Endometrium (tissue), 2 donors: ENCODE data around the gene MCF2L.
"Not testable (repeated sequence)": the region's sequence is repeated elsewhere in the genome, so short reads cannot be mapped to it uniquely, and the experiment has no call there.

Source experiments
- FAIRE-seq: peaks from 2 replicates; lab custom pipeline; 2012; peaks lifted over from hg19 to GRCh38; lab: Jason Lieb, UNC
- donor health status: control.
- donor health status: control.

Gene MCF2L, protein sequence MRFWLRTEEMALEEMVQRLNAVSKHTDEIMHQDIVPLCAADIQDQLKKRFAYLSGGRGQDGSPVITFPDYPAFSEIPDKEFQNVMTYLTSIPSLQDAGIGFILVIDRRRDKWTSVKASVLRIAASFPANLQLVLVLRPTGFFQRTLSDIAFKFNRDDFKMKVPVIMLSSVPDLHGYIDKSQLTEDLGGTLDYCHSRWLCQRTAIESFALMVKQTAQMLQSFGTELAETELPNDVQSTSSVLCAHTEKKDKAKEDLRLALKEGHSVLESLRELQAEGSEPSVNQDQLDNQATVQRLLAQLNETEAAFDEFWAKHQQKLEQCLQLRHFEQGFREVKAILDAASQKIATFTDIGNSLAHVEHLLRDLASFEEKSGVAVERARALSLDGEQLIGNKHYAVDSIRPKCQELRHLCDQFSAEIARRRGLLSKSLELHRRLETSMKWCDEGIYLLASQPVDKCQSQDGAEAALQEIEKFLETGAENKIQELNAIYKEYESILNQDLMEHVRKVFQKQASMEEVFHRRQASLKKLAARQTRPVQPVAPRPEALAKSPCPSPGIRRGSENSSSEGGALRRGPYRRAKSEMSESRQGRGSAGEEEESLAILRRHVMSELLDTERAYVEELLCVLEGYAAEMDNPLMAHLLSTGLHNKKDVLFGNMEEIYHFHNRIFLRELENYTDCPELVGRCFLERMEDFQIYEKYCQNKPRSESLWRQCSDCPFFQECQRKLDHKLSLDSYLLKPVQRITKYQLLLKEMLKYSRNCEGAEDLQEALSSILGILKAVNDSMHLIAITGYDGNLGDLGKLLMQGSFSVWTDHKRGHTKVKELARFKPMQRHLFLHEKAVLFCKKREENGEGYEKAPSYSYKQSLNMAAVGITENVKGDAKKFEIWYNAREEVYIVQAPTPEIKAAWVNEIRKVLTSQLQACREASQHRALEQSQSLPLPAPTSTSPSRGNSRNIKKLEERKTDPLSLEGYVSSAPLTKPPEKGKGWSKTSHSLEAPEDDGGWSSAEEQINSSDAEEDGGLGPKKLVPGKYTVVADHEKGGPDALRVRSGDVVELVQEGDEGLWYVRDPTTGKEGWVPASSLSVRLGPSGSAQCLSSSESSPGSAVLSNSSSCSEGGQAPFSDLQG

DNA sequence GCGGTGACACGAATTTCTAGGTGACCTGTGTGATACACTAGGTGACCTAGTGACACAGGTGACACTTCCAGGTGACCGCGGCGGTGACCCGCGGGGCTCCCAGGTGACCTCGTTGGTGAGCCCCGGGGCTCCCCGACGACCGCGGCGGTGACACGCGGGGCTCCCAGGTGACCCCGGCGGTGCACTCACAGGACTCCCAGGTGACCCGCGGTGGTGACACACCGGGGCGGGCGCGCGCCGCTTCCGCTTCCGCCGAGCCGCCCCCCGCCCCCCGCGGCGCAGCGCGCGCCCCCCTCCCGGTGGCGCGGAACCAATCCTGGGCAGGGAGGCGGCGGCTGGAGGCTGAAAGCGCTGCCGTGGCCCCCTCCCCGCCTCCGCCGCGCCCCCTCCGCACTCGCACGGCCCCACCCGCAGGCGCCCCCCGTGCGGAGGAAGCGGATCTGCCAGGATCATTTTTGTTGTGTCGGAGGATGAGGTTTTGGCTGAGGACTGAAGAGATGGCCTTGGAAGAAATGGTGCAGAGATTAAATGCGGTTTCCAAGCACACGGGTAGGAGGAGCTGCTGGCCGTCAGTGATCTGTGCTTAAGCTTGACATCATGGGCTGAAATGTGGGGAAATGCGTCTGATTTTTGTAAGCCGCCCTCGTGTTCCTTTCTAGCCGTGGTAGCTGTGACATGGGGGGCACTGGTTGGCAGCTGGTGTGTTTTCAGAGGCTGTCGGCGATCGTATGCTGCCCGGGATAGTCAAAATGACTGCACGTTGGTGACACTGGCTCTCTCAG is at the start of gene MCF2L:
MCF2L (plus strand) TSS at position 305 of the 782 bp plus-strand sequence; CDS start at position 471, 166 bp downstream.
- no peak for FAIRE-seq

DNA sequence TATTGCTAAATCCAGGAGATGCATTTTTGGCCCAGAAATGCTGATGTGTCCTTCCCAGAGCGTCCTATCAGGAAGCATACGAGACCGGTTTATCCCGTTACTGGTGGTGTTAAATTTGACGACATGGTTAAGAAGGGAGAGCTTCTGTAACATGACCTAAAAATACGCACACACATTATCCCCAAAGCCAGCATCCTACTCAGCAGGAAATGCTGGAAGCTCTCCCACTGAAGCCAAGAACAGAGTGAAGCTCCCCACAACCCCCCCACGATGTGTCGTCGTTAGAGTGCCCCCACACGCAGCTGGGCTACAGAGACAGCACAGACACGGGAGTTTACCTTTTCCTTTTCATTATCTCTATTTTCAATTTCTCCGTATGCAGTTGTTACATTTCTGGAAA is 45.1 kb upstream of the MCF2L start:
- FAIRE-seq, result no peak

DNA sequence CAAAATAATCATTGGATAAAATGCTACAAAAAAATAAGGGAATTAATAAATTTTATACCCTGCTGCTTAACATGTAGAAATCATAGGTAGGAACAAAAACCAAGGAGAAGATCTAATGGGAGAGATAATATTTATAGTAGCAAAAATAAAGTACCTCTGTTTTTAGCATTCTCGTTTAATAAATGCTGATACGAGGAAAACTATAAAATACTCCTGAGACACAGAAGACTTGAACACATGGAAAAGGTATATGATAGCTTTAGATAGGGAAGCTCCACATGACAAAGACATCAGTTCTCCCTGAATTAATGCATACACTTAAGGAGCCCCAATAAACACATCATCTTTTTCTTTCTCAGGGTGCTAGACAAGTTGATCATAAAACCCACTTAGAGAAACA is 44.6 kb upstream of the MCF2L start:
- no peak for FAIRE-seq

DNA sequence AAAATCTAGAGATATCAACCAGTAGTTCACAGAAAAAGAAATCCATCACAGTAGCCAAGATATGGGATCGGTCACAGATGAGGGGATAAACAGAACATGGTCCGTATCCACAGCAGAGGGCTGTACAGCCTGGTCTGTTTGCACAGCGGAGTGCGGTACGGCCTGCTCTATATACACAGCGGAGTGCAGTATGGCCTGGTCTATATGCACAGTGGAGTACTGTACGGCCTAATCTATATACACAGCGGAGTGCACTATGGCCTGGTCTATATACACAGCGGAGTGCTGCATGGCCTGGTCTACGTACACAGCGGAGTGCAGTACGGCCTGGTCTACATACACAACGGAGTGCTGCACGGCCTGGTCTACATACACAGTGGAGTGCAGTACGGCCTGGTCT is 43.0 kb upstream of the MCF2L start:
- FAIRE-seq, result no peak

DNA sequence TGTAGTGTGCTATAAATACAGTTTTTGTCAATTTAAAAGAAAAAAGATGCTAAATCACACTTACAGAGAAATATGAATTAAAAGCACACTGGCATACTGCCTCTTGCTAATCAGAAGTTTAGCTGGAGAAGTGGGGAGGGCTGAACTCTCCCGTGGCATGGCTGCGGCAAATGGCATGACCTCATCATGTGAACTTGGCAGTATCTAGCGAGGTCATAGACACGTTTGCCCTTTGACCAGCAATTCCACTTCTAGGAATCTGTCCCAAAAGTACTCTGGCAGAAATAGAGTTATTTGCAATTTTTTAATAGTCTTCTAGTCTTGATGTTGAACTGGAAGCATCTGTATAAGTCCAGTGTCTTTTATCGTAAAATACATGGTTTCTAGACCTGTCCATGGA is 42.0 kb upstream of the MCF2L start:
- no peak for FAIRE-seq

DNA sequence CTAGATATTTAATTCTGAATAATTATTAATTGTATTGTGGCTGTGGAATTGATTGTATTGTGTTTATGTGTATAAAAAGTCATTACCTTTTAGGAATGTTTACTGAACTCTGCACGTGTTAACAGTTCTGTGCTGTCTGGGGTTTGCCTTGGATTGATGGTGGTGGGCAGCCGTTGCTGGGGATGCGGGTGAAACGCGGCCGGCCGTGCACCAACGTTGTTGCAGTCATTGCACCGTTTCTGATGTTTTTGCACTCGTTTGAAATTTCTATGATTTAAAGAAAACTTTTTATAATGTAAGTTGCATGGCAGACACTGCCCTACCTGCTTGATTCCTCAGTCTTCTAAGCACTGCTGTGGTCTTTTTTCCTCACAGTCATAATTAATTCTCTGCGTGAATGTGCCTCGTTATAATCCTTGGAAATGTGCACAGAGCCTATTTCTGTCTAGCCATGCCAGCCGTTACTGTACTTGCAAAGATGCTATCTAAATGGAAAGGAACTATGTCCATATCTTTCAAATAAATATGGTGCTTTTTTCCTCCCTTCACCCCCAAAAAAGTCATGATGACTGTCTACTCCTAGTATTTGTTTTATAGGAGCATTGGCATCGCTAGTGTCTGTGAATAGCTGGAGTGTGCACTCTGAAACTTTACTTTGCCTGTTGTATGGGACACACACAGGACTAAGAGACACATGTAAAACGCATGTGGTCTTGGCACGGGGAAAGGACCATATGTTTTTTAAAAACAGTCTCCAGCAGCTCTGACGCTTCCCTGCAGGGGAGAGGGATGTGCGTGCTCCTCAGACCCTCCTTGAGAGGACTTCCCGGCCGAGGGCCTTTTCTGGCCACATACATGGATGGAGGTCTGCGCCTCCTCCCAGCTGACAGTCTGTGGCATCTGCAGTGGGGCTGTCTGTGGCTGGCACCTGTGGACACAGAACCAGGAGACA is 40.7 kb upstream of the MCF2L start:
- FAIRE-seq, result no peak

DNA sequence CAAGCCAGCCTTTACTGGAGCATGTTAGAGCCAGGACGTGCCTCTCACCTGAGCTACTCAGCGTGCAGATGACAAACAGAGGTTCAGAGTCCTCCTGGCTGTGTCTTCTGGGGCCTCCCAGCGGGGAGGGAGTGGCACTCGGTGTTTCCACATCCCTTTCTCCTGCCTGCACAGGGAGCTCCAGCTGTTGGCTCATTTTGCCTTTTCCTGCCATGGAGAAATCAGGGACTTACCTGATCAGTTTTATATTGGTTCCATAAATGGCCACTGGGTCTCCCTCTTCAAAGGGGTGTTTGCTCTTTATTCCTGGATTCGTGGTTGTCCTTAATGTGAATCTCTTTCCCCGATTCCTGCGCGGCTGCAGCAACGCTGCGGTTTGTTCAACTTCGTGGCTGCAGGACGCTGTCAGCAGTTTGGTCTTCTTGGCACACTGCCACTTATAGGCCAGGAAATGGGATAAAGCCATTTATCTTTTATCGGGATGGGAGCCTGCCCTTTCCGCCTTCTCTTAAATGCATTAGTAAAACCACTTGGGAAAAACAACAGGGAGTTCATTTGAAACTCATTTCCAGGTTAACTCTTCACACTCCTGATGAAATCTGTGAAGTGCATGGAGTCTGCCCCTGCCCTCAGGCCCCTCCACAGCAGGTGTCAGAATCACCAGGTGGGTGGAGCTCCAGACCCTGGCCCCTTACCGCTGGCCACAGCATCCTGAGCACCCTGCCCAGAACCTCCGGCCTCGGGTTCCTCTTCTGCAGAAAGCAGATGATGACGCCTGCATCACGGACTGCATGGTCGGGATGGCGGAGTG is 39.8 kb upstream of the MCF2L start:
- no peak for FAIRE-seq

DNA sequence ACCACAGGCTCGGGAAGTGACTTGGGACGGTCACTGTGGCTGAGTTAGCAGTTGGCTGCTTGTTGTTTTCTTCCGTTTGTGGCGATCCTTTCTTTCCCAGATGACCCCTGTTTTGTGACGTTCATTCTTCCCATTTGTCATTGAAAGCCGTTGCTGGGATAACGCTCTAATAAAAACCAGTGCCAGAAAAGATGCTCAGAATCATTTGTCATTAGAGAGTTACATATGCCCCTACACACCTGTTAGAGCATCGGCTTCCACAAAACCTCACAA is 39.3 kb upstream of the MCF2L start:
- FAIRE-seq, result no peak

DNA sequence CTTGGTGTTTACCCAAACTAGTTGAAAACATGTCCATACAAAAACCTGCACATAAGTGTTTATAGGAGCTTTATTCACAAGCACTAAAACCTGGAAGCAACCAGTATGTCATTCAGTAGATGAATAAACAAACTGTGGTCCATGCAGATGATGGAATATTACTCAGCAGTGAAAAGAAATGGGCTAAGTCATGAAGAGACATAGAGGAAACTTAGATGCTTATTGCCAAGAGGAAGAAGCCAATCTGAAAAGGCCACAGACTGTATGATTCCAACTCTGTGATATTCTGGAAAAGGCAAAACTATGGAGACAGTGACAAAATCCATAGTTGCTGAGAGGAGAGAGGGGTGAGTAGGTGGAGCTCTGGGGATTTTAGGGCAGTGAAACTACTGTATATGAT is 38.8 kb upstream of the MCF2L start:
- no peak for FAIRE-seq

DNA sequence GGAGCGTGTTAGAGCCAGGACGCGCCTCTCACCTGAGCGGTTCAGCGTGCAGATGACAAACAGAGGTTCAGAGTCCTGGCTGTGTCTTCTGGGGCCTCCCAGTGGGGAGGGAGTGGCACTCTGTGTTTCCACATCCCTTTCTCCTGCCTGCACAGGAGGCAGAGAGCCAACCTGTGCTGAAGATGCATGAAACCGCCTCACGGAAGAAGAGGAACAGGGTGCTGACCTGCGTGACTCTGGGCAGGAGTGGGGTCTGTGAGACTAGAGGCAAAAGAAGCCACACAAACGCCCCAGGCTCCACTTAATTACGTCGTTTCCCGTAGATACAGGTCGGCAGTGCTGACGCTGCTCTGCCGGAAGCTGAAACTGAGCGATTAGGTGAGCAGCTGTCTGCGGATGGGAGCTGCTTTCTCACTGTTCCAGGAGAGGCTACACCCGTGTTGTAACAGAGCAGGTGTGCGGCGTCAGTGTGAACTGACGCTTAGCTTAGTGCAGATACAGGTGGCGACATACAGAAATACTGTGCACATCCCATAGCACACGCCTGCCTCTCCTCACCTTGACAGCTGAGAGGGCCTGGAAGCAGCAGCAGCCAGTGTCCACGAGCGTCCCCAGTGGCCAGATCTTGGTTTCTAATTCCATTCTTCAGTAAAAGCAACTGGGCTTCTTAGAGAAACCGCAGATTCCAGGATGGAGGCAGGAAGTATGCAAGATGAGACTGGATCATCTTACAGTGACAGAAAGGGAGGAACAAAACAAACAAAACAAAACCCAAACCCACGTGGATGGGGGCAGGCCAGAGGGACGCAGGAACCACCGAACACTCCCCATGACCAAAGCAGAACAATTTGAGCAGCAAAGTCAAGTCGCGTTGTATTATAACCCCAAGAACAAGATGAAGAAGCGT is 37.7 kb upstream of the MCF2L start:
- FAIRE-seq, result no peak

DNA sequence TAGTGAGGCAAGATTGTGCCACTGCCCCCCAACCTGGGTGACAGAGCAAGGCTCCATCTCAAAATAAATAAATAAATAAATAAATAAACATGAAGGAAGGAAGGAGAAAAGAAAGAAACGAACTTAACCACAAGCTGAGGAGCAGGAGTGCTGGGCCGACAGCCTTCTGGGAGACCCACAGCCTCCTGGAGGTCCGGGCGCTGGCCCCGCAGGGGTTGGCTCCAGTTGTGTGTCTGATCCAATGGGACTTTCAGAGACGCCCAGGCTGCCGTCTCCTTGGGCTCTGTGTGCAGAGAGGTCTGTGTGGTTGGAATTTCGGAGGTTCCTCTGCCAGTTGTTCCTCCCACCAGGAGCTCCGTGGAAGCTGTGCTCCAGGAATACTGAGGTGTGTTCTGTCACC is 36.0 kb upstream of the MCF2L start:
- FAIRE-seq, result no peak

DNA sequence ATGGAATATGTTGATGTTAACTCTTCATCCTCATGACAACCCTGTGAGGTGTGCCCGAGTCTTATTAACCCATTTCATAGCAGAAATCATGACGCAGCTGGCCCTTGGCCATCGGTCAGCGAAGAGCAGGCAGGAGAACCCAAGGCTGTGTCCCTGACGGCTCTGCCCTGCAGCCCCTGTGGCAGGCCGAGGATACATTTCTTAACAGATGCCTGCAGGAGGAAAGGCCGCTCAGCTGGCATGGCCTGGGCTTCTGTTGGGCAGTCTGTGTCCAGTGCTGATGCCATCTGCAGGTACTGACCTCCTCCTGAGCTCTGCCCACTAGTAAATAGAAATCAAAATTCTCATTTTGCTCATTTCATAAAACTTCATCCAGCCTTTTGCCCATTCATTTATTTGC is 35.4 kb upstream of the MCF2L start:
- no peak for FAIRE-seq

DNA sequence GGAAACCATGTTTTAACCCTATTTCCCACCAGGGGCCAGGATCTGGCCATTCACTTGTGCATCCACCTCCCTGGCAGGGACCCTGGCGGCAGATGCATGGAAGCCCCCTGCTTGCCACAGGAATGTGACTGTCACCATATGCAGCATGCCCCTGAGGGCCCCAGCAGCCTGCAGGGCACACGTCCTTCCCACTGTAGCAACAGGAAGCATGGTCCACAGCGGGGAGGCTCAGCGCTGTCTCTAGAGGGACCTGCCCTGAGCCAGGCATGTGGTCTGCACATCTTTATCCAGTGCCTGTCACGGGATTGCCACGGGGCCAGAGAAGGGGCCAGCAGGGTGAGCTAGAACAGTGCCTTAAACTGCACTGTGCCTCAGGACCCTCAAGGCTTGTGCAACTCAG is 34.9 kb upstream of the MCF2L start:
- FAIRE-seq, result no peak

DNA sequence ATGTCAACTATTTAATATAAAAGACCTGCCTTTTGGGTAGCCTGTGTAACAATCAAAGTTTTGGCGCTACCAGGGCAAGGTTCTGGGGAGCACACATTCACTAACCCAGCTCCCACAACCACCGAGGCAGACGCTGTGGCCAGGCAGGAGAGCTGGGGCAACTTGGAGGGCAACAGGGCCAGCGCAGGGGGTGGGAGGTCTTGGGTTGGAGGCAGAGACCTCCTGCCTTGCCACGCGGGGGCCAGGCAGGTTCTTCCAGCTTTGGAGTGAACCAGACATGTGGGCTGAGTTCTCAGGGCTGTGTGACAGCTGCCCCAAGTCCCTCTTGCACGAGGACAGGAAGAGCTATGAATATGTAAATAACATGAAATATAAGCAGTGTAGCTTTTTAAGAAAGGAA is 30.3 kb upstream of the MCF2L start:
- no peak for FAIRE-seq

DNA sequence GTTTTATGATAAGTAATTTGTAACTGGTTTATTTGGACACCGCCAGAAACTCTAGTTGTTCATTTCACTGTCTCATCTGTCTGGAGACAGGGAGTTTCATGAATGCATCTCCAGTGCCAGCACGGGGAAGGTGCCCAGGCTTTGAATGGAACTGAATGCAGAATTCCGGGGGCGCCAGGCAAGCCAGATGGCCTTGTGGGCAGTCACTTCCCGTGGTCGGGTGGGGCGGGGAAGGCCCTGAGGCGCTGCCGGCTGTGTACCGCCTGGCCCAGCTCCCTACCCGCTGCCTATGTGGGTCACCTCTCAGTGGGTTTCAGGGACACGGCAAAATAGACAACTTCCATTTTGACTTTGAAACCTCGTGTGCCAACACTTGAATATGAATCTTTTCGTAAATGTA is 28.8 kb upstream of the MCF2L start:
- no peak for FAIRE-seq

DNA sequence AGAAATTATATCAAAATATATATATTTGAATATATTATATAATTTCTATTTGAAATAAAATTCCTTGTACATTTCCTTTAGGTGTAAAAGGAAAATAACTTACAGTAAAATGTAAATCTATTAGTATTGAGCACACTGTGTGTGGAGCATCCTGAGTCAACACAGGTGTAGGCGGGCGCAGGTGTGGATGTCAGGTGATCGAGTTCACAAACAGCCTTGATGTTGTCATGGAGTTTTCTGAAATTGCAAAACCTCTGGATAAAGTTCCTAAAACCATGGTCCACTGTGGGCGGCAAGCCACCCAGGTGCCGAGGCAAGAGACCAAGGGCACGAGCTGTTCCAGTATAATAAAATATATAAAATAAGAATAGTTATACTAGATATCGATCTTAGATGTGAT is 27.7 kb upstream of the MCF2L start:
- no peak for FAIRE-seq

DNA sequence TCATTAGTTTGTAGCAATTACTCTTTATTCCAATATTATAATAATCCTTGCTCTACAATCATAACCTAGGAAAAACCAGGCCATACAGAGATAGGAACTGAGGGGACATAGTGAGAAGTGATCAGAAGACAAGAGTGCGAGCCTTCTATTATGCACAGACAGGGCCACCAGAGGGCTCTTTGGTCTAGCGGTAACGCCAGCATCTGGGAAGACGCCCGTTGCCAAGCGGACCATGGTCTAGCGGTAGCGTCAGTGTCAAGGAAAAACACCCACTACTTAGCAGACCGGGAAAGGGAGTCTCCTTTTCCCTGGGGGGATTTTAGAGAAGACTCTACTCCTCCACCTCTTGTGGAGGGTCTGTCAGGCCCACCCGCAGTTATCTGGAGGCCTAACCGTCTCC is 27.2 kb upstream of the MCF2L start:
- FAIRE-seq, result not testable (repeated sequence)

DNA sequence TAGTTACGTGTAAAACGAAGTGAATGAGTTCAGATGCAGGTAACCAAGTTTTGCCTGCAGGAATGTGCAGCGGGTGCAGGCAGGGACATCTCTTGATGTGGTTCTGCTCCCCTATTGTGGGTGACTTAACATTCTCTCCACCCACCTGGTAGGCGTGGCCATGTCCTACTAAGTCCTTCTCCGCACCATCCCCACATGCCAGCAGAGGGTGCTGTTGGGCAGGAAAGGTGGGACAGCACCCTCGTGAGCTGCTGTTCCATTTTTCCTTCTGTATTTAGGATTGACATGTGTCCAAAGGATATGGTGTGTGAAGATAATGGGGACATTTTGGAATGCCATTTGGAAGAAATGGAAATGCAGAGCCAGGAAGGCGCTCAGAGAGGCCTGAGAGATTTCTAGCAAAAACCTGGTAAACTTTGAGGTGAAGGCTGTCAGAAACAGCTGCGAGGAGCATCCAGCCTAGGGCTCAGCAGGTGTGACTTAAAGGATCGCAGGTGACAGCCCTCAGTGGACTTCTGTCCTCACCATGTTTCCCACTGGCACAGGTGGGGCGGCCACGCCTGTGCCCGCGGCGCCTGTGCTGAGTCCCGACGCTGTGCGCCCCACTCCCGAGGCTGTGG is 26.2 kb upstream of the MCF2L start:
- FAIRE-seq, result peak; percentile 76
